Neural cell (in vitro differentiated cells): ENCODE measurements around the gene ZHX3. TPM values are rescaled to one million over a fixed set of nuclear protein-coding genes. Genes with fewer than 3 reads are reported as not detected.

Source experiments
- H2AFZ ChIP-seq: fragments of 200-600, 300-800 bp; sonication (generic), shearing (Covaris generic); 2 replicates; pipeline ENCODE4 v1.6.0; 2014; ENCODE audit warnings: low read depth, mild to moderate bottlenecking, antibody characterized with exemption, low read length, moderate library complexity
- H3F3A ChIP-seq: fragments of 200-600 bp; shearing (Covaris generic); 2 replicates; pipeline ENCODE4 v1.6.1; 2016; ENCODE audit warnings: mild to moderate bottlenecking, moderate library complexity, mixed read lengths, antibody characterized with exemption, low read length; ENCODE audit not compliant: insufficient read depth, poor library complexity, severe bottlenecking
- H3K27ac ChIP-seq: fragments of 200-600, 300-800 bp; sonication (generic), shearing (Covaris generic); 2 replicates; pipeline ENCODE4 v1.5.1; 2014; ENCODE audit warnings: mild to moderate bottlenecking, low read length, moderate library complexity
- H3K27me3 ChIP-seq: fragments of 300-800, 200-600 bp; sonication (generic), shearing (Covaris generic); 2 replicates; pipeline ENCODE4 v1.6.0; 2014; ENCODE audit warnings: mild to moderate bottlenecking, low read depth, low read length, moderate library complexity; ENCODE audit not compliant: insufficient read depth
- H3K36me3 ChIP-seq: fragments of 300-800, 200-600 bp; sonication (generic), shearing (Covaris generic); 2 replicates; pipeline ENCODE4 v1.5.1; 2014; ENCODE audit warnings: mild to moderate bottlenecking, antibody characterized with exemption, low read length, moderate library complexity; ENCODE audit not compliant: insufficient read depth
- H3K4me2 ChIP-seq: fragments of 300-800, 200-600 bp; sonication (generic), shearing (Covaris generic); 2 replicates; pipeline ENCODE4 v1.6.0; 2014; ENCODE audit warnings: mild to moderate bottlenecking, low read length
- H3K4me3 ChIP-seq: fragments of 300-800, 200-600 bp; sonication (generic), shearing (Covaris generic); 2 replicates; pipeline ENCODE4 v1.5.1; 2014; ENCODE audit warnings: mild to moderate bottlenecking, low read length, moderate library complexity
- H3K79me2 ChIP-seq: fragments of 200-600 bp; shearing (Covaris generic); replicated peaks from 2 replicates; pipeline ENCODE4 v1.6.0; 2014; ENCODE audit warnings: mild to moderate bottlenecking, low read length, moderate library complexity; ENCODE audit not compliant: insufficient read depth
- H3K9ac ChIP-seq: fragments of 300-800, 200-600 bp; sonication (generic), shearing (Covaris generic); 2 replicates; pipeline ENCODE4 v1.6.1; 2016; ENCODE audit warnings: mild to moderate bottlenecking, low read length, mixed read lengths
- H3K9me2 ChIP-seq: fragments of 200-600 bp; shearing (Covaris generic); 2 replicates; pipeline ENCODE4 v1.6.1; 2016; ENCODE audit warnings: mild to moderate bottlenecking, low read length, mixed read lengths; ENCODE audit not compliant: insufficient read depth
- H3K9me3 ChIP-seq: fragments of 200-600, 300-800 bp; sonication (generic), shearing (Covaris generic); 2 replicates; pipeline ENCODE4 v1.6.1; 2016; ENCODE audit warnings: mild to moderate bottlenecking, mixed run types, low read length, moderate library complexity, mixed read lengths
- H4K20me1 ChIP-seq: fragments of 200-600 bp; shearing (Covaris generic); 2 replicates; pipeline ENCODE4 v1.6.1; 2016; ENCODE audit warnings: mild to moderate bottlenecking, mixed run types; ENCODE audit not compliant: insufficient read depth
- CTCF ChIP-seq: fragments of 450-650 bp; IDR thresholded peaks from 2 replicates; pipeline ENCODE4 v1.5.1; 2014; ENCODE audit warnings: antibody characterized with exemption, mild to moderate bottlenecking, moderate library complexity; ENCODE audit not compliant: poor library complexity, severe bottlenecking
- EP300 ChIP-seq: fragments of 450-650 bp; conservative IDR thresholded peaks from 2 replicates; pipeline ENCODE4 v1.6.1; 2014; ENCODE audit warnings: antibody characterized with exemption, mild to moderate bottlenecking, moderate library complexity; ENCODE audit not compliant: poor library complexity, severe bottlenecking
- EZH2 ChIP-seq: fragments of 200-600, 300-800 bp; shearing (Covaris generic), sonication (generic); IDR thresholded peaks from 2 replicates; pipeline ENCODE4 v1.6.1; 2014; ENCODE audit warnings: antibody characterized with exemption, low read length, borderline replicate concordance, mild to moderate bottlenecking; ENCODE audit not compliant: insufficient read depth, poor library complexity, severe bottlenecking
- MXI1 ChIP-seq: fragments of 450-650 bp; conservative IDR thresholded peaks from 2 replicates; pipeline ENCODE4 v1.6.1; 2014; ENCODE audit warnings: antibody characterized with exemption, mild to moderate bottlenecking; ENCODE audit not compliant: poor library complexity, severe bottlenecking
- POLR2AphosphoS5 ChIP-seq: IDR thresholded peaks from 2 replicates; pipeline ENCODE4 v1.6.1; 2012
- RAD21 ChIP-seq: fragments of 450-650 bp; conservative IDR thresholded peaks from 2 replicates; pipeline ENCODE4 v1.6.1; 2014; ENCODE audit warnings: antibody characterized with exemption, mild to moderate bottlenecking, moderate library complexity
- REST ChIP-seq: IDR thresholded peaks from 2 replicates; pipeline ENCODE4 v1.6.1; 2012; ENCODE audit warnings: borderline replicate concordance
- SMC3 ChIP-seq: fragments of 450-650 bp; conservative IDR thresholded peaks from 2 replicates; pipeline ENCODE4 v1.6.1; 2014; ENCODE audit warnings: antibody characterized with exemption, mild to moderate bottlenecking, moderate library complexity; ENCODE audit not compliant: poor library complexity
- TAF1 ChIP-seq: IDR thresholded peaks from 2 replicates; pipeline ENCODE4 v1.6.1; 2012; ENCODE audit warnings: low read depth
- polyA plus RNA-seq: library from polyadenylated mRNA; depleted of rRNA; stranded (reverse); fragments of >200 nt; gene quantifications from 2 replicates; pipeline ENCODE4 v1.2.3, GENCODE V29; 2014

Gene ZHX3
- polyA plus RNA-seq, 1 donor from 2014 or later: 10.3 TPM

GRCh38 chr20:41275301-41275731, 42.2 kb downstream of the ZHX3 start:
- Histone ChIP-seq H3K9ac (no peak overlapping the region), H3K79me2 (no peaks in the 10 kb centered on the region), H3K36me3 (no peaks in the 10 kb centered on the region), H3K27ac (no peak overlapping the region), H3K4me2 (no peak overlapping the region), H3K27me3 (no peaks in the 10 kb centered on the region), H4K20me1 (no peaks in the 10 kb centered on the region), H3K9me3 (no peaks in the 10 kb centered on the region), H3F3A (no peaks in the 10 kb centered on the region), H3K9me2 (no peaks in the 10 kb centered on the region), H3K4me3 (no peak overlapping the region), H2AFZ (no peak overlapping the region)
- TF ChIP-seq POLR2AphosphoS5: no peak
- TF ChIP-seq CTCF: no peak
- TF ChIP-seq REST: no peak
- no peak for TF ChIP-seq MXI1
- no peak for TF ChIP-seq RAD21
- TF ChIP-seq EZH2: no peak
- no peak for TF ChIP-seq EP300
- no peak for TF ChIP-seq SMC3
- TF ChIP-seq TAF1: no peak

GRCh38 chr20:41274152-41274551, 43.4 kb downstream of the ZHX3 start:
- Histone ChIP-seq H3K9me3 (no peaks in the 10 kb centered on the region), H3K4me2 (no peak overlapping the region), H4K20me1 (no peaks in the 10 kb centered on the region), H2AFZ (no peak overlapping the region), H3K4me3 (no peak overlapping the region), H3F3A (no peaks in the 10 kb centered on the region), H3K9me2 (no peaks in the 10 kb centered on the region), H3K79me2 (no peaks in the 10 kb centered on the region), H3K27ac (no peak overlapping the region), H3K27me3 (no peaks in the 10 kb centered on the region), H3K36me3 (no peaks in the 10 kb centered on the region), H3K9ac (no peak overlapping the region)
- TF ChIP-seq EP300 (no peak), TAF1 (no peak), MXI1 (no peak), SMC3 (no peak), EZH2 (no peak), REST (no peak), RAD21 (no peak), CTCF (no peak), POLR2AphosphoS5 (no peak)
